Measurements from ENCODE around the gene NKX1-1.

DNA sequence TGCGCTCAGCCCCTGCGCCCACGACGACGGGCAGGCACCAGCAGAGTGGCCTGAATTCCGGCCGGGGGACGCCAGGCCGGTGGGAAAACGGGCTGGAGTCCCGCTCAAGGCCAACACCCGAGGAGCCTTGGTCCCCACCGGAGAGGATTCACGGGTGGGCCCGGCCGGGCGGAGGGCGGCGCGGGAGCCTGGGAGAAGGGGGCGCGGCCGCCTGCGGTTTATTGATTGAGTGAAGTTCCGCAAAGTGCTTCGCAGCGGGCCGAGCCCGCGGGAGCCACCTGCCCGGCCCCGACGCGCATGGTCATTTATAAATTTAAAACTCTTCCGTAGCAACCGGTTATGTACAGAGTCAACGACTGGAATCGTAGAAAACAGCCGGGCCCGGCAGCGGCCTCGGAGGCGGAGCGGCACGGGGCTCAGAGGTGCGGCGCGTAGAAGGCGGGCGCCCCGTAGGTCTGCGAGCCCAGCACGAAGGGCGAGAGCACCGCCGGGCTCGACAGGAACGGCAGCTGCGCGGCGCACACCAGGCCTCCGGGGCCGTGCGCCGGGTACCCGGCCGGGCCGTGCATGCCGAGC is 3.6 kb downstream of the NKX1-1 start:
- TF ChIP-seq, protein P1, sequence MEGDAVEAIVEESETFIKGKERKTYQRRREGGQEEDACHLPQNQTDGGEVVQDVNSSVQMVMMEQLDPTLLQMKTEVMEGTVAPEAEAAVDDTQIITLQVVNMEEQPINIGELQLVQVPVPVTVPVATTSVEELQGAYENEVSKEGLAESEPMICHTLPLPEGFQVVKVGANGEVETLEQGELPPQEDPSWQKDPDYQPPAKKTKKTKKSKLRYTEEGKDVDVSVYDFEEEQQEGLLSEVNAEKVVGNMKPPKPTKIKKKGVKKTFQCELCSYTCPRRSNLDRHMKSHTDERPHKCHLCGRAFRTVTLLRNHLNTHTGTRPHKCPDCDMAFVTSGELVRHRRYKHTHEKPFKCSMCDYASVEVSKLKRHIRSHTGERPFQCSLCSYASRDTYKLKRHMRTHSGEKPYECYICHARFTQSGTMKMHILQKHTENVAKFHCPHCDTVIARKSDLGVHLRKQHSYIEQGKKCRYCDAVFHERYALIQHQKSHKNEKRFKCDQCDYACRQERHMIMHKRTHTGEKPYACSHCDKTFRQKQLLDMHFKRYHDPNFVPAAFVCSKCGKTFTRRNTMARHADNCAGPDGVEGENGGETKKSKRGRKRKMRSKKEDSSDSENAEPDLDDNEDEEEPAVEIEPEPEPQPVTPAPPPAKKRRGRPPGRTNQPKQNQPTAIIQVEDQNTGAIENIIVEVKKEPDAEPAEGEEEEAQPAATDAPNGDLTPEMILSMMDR (IDR thresholded peaks at IDR 0.05): no peak
- no peak for TF ChIP-seq POLR2A (IDR thresholded peaks at IDR 0.05)

All from testis (tissue), 2 donors.